Heart left ventricle (tissue), 13 donors: ENCODE results near the gene PCDHAC2.

Source experiments
- POLR2A ChIP-seq, 2 donors: fragments of 450-650 bp; IDR thresholded peaks; one replicate each; pipeline ENCODE4 v1.6.1; 2017; ENCODE audit warnings: antibody characterized with exemption in 2 of 2, mild to moderate bottlenecking in 2 of 2, moderate library complexity in 2 of 2
- TF ChIP-seq, protein P1 (sequence below), 12 donors: fragments of 200-600 bp; sonication (generic) in 4 of 12; IDR thresholded peaks; one replicate each; pipeline versions ENCODE4 v1.5.0 to v1.8.0; 2018 to 2022; ENCODE audit warnings: antibody characterized with exemption in 12 of 12, mild to moderate bottlenecking in 5 of 12
- donor health status: ischemic (EF 13 %, LVEDD 7.1; RV severe dilation, severe dysfunction).
- donor health status: DM: no; HTN: yes; CAD: no.
- donor health status: DM: no; HTN: no; CAD: no.
- donor health status: ischemic (EF 25% LVEDD 6.9; RV normal size, moderate dysfunction).
- donor health status: ischemic (EF 25% LVEDD 5.7; RV mildly dilated, moderate dysfunction).
- donor health status: ischemic (EF 35%, LVEDD 5.7; RV mildly dilated, moderate dysfunction).
- donor health status: nonischemic (EF 11% LVEDD 7.7; RV severe dilation, severe dysfunction).
- donor health status: DM: yes; HTN: yes; CAD: no.
- donor health status: PGD.
- donor health status: ischemic (EF 29% LVEDD 5.4; RV normal size, mild dysfunction).
- donor health status: nonischemic (EF 23%, LVEDD 6.1; RV moderate dilation, normal function).

DNA sequence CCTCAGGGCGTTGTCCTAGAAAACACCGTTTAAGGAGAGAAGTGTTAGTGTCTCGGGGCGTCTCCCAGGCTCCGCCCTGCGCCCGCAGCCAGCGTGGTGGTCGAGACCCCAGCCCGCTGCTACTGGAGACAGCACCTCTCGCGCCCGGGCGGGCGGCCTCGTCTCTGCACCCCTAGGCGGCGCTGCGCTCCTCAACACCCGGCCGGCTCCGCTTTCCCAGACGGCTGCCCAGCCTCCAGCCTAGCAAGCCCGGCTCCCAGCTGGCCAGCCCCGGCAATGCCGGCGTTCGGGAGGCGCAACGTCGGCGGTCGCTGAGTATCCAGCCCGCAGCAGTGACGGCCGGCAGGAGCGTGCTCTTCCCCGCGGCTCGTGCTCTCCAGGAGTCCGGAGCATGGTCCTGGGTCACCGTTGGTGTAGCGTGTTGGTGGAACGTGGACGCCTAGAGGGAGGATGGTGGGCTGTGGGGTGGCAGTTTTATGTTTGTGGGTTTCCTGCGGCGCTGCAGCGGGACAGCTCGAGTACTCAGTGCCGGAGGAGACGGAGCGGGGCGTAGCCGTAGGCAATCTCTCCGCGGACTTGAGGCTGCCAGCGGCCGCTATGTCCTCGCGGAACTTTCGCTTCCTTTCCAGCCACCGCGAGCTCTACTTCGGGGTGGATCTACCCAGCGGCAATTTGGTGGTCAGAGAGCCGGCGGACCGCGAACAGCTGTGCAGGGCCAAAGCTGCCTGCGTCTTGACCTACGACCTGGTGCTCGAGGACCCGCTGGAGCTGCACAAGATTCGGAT, 39.6 kb upstream of the PCDHAC2 start:
- TF ChIP-seq POLR2A (IDR thresholded peaks at IDR 0.05): no peak
- TF ChIP-seq, protein P1, sequence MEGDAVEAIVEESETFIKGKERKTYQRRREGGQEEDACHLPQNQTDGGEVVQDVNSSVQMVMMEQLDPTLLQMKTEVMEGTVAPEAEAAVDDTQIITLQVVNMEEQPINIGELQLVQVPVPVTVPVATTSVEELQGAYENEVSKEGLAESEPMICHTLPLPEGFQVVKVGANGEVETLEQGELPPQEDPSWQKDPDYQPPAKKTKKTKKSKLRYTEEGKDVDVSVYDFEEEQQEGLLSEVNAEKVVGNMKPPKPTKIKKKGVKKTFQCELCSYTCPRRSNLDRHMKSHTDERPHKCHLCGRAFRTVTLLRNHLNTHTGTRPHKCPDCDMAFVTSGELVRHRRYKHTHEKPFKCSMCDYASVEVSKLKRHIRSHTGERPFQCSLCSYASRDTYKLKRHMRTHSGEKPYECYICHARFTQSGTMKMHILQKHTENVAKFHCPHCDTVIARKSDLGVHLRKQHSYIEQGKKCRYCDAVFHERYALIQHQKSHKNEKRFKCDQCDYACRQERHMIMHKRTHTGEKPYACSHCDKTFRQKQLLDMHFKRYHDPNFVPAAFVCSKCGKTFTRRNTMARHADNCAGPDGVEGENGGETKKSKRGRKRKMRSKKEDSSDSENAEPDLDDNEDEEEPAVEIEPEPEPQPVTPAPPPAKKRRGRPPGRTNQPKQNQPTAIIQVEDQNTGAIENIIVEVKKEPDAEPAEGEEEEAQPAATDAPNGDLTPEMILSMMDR (IDR thresholded peaks at IDR 0.05): peak; percentile 50 to 80 (median 62)
